ENCODE results near the gene SLCO4A1.
A peak's percentile ranks its signal among the peaks of the same experiment; 100 is the strongest.

The SLCO4A1 gene

DNA sequence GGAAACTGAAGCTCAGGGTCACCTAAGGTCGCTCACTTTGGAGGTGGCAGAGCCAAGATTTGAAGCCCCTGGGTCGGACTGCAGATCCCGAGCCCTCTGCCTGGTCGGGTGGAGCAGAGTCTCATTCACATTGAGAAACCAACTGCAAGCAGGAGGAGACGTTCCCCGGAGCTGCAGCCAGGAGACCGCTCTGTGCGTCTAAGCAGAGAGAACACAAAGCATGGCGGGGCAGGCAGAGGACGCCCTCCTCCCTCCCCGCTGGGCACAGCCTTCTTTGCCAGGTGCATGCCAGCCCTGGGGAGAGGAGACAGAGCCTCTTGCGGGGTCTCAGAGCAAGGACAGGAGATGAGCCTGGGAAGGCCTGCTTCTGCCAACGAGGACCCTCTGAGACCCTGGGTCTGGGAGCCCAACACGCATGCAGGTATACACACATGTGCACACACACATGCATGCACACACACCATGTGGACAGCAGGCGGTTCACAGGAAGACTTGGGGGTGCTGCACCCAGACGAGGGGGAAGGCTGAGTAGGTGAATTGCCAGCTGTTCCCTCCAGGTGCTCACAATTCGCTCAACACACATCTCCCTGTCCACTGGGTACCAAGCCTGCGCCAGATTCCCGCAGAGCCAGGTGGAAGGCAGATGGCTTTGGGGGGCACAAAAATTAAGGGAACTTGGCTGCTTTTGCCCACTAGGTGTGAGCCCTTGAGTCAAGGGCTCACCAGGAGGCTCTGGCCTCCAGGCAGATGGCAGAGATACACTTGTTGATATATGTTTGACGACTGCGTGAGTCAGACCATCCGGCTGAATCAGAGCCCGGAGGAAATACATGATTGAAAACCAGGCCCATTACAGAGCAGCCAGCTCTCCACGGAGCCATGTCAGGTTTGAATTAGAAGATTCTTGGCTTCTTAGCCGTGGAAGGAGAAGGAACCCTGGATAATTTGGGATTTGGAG, 60.9 kb downstream of the SLCO4A1 start:
- peak; percentile 61 for DNase-seq (ENCODE audit: low read depth)

DNA sequence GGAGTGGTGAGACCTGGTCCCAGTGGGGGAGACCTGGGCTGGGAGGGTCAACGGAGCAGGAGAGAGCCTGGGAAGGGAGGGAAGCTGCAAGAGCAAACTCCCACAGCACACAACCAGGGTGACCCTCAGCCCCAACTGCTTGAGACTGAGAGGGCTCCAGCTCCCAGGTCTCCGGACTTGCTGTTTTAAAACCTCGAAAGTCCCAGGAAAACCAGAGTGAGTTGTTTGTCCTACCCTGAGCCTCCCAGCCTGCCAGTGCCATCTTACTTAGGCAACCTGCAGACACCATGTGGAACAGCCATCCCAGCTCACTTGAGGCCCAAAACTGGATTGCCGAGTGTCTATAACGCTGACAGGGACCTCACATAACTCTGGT, 61.5 kb downstream of the SLCO4A1 start:
- no peak for DNase-seq (ENCODE audit: low read depth)

GRCh38 chr20:62704341-62704948, 62.1 kb downstream of the SLCO4A1 start:
- DNase-seq (ENCODE audit: low read depth), result peak; percentile 65

- DNase-seq (ENCODE audit: low read depth), result no peak
Observed at GRCh38 chr20:62705627-62706026, 63.3 kb downstream of the SLCO4A1 start.

DNA sequence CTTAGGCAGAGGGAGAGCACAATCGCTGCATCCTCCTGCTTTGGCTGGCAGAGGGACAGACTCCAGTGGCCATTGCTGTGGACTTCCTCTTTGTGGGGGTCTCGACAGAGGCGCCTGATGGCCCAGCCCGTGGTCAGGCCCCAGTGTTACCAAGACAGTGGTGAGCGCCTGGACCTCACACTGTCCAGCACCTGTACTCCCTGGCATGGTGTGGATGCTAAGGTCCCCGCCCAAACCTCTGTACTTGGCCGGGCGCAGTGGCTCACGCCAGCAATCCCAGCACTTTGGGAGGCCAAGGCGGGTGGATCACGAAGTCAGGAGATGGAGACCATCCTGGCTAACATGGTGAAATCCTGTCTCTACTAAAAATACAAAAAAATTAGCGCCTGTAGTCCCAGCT, 64.0 kb downstream of the SLCO4A1 start:
- no peak for DNase-seq (ENCODE audit: low read depth)

DNA sequence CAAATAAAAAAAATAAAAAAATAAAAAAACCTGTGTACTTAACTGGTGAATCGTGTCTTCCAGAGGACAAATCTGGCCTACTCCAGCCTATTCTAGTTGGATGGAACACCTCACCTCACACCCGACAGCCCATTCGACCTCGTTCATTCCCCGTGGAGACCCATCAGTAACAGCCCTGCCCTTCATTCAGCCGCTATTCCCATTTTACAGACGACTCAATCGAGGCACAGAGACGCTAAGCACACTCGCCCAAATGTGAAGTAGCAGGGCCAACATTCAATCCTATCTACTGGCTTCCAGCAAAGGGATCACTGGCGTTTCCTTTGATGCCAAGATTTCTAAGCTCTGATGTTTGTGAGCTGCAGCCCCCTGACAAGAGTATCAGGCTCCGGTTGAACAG, 64.6 kb downstream of the SLCO4A1 start:
- no peak for DNase-seq (ENCODE audit: low read depth)

- DNase-seq (ENCODE audit: low read depth), result no peak
Observed at GRCh38 chr20:62707276-62707920, 65.1 kb downstream of the SLCO4A1 start.

DNA sequence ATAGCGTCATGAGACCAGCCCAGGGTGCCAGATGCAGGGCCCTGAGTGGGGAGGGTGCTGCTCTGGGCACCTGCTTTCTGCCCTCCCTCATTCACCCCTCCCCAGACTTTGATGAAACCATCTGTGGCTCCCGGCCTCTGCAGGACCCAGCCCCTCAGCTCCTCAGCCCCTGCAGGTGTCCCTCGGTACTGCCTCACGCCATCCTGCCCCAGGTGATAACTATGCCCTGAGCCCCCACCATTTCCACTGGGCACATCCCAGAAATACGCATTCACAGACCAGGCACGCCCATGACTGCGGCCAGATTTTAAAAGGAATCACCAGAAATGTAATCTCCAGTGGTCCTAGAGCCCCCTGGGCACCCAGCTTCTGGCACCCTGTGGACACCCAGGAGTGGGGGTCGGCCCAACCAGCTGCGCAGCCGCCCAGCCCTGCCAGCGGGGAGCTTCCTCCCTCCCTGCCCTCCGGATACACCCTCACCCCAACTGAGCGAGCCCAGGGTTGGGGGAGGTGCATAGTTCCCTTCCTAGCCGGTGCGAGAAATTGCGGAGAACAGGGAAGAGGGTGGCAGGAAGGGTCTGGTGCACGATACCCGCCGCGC, 65.7 kb downstream of the SLCO4A1 start:
- DNase-seq (ENCODE audit: low read depth), result no peak

- no peak for DNase-seq (ENCODE audit: low read depth)
Observed at GRCh38 chr20:62708591-62709536, 66.6 kb downstream of the SLCO4A1 start, which contains the start of gene NTSR1. Gene NTSR1 (plus strand): TSS chr20:62708836. CDS start chr20:62709208, 372 bp downstream.

DNA sequence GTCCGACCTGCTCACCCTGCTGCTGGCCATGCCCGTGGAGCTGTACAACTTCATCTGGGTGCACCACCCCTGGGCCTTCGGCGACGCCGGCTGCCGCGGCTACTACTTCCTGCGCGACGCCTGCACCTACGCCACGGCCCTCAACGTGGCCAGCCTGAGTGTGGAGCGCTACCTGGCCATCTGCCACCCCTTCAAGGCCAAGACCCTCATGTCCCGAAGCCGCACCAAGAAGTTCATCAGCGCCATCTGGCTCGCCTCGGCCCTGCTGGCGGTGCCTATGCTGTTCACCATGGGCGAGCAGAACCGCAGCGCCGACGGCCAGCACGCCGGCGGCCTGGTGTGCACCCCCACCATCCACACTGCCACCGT, 67.2 kb downstream of the SLCO4A1 start:
- no peak for DNase-seq (ENCODE audit: low read depth)

DNA sequence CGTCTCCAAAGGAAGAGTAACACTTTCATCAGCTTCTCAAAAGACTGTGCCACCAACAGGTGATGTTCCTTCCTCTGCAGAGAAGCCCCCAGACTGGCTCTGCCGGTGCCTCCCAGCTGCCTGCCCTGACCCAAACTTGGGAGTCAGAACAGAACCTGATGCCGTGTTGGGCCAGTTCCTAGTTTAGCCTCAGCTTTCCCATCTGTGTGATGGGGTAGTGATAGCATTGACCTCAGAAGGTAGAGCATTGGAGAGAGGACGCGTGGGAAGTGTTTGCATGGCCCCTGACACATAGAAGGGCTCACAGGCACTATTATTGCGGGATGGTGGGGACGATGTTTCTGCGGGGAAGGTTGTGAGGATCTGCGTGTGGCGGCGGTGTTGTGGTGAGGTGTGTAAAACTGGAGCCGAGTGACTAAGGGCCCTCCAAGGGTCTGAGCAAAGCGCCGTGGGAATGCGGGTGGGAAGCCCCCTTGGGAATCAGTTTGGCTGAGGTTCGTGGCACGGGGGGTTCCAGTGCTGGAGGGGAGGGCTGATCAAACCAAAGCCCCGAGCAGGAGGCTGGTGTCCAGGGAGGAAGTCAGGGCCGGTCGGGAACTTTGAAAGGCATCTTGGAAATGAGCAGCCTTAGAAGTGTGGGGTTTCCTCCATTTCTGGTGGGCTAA, 68.0 kb downstream of the SLCO4A1 start:
- DNase-seq (ENCODE audit: low read depth), result no peak

DNA sequence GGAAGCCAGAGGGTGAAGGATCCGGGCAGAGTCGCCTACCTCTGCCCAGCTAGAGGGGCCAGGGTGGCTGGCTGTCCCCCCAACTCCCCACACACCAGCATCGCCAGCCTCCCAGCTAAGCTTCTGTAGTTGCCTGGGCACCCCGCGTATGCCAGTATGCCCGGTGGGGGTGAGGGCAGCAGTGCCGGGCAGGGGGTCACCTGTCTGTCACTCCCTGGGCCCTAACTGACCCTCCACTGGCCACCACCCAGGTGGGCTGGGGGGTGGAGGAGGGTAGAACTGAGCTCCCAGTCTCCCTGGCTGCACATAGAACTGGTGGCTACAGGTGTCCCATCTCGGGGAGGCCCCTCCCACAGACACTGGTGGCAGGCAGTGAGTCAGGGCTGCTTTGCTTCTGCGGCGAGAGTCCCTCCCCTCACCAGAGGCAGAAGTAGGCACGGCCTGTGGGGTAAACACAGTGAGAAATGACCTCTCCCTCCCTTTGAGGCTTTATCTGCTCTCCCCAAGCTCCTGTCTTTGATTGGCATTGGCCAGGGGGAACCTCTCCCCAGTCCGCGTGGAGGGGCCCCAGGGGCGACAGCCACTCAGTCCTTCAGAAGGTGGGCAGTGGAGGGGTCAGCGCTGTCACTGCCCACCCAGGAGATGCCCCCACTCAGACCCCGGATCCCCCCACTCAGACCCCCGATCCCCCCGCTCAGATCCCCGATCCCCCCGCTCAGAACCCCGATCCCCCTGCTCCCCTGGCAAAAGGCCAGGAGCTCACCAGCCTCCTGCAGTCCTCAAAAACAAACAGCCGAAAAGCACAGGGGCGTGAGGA, 68.8 kb downstream of the SLCO4A1 start:
- no peak for DNase-seq (ENCODE audit: low read depth)

DNA sequence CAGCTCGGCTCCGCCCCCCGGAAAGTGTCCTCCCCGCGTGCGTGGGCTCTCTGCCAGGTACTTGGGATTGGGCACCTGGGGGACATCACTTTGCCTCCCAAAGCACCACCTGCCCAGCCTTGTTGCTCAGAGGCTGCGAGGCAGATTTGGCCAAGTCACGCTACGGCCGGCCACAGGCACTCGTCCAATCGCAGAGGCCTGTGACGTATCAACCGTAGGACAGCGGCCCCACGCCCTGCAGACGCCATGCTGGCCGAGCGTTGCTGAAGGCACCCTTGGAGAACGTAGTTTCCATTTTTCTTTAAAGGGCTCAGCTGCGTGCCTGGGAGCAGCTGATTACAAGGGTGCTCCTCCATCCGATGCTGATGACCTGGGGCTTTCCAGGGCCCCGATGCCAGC, 69.4 kb downstream of the SLCO4A1 start:
- no peak for DNase-seq (ENCODE audit: low read depth)

DNA sequence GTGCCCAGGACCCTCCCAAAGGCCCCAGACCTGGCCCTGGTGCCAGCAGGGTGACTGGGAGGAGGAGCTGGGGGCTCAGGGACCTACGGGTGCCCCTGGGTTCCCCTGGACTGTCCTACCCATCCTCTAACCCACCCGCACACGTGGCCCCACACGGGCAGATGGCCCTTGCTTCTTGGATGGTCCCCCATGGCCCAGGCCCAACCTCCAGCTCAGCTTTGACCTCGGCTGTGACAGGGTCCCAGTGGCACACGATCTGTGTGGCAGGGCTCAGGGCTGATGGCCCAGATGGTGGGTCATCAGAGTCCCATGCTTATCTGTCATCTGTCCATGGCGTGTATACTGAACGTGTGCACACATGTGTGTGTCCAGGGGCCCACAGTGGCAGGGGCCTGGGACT, 70.3 kb downstream of the SLCO4A1 start:
- no peak for DNase-seq (ENCODE audit: low read depth)

- no peak for DNase-seq (ENCODE audit: low read depth)
Observed at GRCh38 chr20:62714006-62714405, 71.7 kb downstream of the SLCO4A1 start.

DNA sequence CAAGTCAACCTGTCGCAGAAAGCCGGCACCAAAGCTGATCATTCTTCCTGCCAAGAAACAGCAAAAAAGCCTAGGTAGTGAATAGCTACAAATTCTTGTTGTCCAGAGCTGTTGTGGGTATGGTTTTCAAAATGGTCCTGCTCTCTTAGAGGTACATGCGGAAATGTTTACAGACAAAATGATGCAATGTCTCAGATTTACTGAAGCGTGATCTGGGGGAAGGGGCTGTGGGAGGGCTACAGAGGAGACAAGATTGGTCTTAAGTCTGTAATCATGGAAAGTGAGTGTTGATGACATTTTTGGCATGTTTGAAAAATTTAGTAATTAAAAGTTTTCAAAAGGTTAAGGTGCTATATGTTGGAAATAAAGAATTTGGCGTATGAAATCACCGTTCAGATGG, 72.5 kb downstream of the SLCO4A1 start:
- no peak for DNase-seq (ENCODE audit: low read depth)

DNA sequence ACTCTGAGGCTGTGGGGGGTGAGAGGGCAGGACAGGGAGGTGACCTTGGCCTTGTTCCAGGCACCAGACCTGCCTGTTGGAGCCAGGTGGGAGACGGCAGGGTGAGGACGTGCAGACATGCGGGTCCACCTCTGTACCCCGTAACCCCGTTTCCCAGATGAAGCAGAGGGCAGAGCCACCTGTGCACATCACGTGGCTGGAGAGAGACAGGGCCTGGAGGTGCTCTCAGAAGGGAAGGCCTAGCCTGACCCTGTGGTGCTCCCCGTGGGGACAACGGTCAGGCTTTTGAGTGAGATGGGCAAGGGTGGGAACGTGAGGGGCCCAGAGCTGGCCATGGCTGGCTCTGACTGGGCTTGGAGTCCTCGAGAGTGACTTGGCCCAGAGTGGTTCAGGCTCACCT, 72.9 kb downstream of the SLCO4A1 start:
- DNase-seq (ENCODE audit: low read depth), result no peak

- DNase-seq (ENCODE audit: low read depth), result no peak
Observed at GRCh38 chr20:62716198-62716940, 74.1 kb downstream of the SLCO4A1 start.

- DNase-seq (ENCODE audit: low read depth), result no peak
Observed at GRCh38 chr20:62716941-62717310, 74.6 kb downstream of the SLCO4A1 start.
